CMK (cell line): Measurements from ENCODE around the gene CFAP221.

Experiments used
- DNase-seq: peaks from one replicate; pipeline ENCODE4 v3.0.0-alpha.2; 2010; ENCODE audit warnings: low read depth

Gene CFAP221

DNA sequence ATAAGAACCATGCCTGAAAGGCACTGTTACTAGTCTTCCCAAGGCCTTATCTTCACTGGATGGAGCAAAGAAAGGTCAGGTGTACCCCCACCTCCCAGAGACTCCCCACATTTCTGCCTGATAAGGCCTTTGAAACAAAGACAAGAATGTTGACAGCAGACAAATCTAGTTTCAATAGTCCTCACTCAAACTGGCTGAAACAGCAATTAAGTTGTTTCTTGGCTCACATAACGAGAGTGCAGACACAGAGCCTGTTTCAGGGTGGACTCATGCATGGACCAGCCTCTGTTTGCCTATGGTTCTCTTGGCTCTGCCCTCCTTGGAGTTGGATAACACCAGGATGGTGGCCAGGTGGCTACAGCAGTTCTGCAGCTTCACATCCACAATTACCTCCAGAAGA lies 7.5 kb upstream of the CFAP221 start:
- DNase-seq = no peak

DNA sequence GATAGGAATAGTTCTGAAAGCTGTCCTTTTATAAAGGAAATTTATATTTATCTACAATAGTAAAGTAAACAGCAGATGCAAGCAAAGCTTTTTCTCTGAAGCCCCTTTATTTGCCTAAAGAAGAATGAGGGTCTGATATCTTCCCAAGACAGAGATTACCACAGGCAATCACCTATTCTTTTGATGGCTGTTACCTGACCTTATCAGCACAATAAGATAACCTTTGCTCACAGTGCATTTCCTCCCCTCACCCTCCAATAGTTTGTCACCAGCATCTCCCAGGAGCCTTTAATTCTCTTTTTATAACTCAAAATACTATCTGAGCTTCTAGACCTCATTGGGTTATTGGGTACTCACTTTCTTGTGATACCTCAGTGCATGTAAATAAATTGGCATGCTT lies 6.5 kb upstream of the CFAP221 start:
- no peak for DNase-seq

GRCh38 chr2:119541476-119541875 lies 2.8 kb upstream of the CFAP221 start:
- no peak for DNase-seq

DNA sequence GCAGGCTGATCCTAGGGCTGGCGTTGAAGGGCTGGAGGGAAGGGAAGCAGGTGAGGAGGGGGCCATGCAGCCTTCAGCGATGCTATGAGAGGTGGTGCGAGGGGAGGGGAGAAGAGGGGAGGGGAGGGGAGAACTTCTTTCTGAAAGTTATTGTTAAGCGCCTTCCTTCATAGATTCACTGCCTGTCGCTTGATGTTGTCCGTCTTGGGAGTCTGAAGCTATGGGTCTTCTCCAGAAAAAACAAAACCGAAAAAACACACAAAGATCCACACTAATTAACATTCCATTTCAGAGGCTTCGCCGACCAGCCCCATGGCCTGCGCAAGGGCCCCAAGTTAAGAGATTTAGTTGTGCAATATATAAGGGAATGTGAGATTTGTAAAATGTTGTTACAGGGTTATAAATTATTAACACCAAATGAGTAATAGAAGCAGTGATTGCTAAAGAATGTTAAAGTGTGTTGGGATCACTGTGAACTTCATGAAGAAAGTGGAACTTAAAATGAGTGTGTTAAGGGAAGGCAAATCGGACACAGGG lies 758 bp downstream of the CFAP221 start:
- DNase-seq = no peak

GRCh38 chr2:119545754-119546446 lies 1.7 kb downstream of the CFAP221 start:
- DNase-seq = no peak

DNA sequence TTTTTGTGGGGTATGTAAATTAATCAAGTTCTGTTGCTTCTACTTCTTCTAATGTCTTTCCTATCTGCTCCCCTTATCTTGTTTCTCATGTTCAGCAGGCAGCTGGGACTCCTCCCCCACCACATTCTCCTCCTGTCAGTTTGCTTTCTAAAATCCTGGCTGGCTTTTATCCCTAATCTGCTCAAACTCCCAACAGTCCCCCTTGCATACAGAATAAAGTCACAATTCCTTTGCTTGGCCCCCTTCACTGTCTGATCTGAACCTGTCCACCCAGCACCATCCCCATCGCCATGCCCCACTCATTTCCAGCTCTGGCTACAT lies 2.2 kb downstream of the CFAP221 start:
- DNase-seq = no peak

DNA sequence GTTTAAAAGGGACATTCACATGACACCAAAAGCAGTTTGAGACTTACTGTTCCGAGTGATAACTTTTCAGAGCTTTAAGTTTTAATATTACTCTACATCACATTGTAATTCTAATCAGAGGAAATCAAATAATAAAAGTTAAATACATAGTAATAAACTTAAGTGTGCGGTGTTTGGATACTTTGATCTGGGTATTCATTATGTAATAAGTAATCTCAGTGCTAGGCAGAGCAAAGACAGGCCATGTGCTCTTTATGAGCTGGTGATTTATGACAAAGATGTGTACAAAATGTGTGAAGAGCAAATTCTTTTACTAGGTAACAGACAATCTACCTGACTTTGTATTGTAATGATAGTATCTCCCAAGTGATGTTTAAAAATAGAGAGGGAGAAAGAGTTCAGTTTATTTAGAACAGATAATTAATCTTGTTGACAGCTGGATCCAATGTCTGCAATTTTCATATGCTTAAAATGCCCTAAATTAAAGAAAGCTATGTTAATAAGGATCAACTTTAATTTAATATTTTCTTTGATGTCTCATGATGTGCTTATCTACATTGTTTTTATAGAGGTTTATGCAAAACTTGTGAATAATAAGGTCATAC lies 4.4 kb downstream of the CFAP221 start:
- no peak for DNase-seq

GRCh38 chr2:119549241-119549640 lies 5.0 kb downstream of the CFAP221 start:
- no peak for DNase-seq

DNA sequence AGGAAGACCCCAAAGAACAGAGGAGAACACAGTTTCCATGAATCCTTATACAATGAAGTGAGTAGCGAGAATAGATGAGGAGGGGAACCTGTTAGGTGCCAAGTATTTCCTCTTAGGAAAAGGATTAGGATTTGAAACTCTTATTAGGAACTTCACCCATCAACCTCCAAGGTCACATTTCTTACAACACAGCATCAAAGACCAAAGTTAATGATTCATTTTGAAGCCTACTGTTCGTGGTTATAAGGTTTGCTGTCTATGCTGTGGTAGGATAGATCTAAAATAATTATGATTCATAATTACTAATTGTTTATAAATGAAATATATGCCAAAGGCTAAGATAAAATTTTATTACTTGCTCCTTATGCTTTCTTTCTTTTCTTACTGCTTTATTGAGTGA lies 6.1 kb downstream of the CFAP221 start:
- no peak for DNase-seq

- DNase-seq = no peak
Measured at GRCh38 chr2:119550856-119551255, 6.6 kb downstream of the CFAP221 start.

DNA sequence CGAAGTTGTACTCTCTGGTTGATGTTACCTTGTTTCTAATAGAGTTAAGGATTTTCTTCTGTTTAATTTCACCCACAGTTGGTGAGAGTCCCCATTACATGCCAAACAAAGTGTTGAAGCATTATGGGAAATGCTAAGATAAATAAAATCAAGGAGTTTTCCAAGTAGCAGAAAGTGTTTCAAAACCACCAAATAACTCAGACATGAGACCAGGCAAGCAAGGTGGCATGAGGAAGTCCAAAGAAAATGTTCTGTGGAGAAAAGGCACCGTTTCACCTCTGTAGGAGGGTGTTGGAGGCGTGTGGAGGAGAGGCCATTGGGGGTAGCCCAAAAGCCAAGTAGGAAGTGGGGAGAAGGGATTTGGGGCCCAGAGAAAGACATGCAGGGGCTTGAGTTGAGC lies 8.7 kb downstream of the CFAP221 start:
- DNase-seq = no peak

DNA sequence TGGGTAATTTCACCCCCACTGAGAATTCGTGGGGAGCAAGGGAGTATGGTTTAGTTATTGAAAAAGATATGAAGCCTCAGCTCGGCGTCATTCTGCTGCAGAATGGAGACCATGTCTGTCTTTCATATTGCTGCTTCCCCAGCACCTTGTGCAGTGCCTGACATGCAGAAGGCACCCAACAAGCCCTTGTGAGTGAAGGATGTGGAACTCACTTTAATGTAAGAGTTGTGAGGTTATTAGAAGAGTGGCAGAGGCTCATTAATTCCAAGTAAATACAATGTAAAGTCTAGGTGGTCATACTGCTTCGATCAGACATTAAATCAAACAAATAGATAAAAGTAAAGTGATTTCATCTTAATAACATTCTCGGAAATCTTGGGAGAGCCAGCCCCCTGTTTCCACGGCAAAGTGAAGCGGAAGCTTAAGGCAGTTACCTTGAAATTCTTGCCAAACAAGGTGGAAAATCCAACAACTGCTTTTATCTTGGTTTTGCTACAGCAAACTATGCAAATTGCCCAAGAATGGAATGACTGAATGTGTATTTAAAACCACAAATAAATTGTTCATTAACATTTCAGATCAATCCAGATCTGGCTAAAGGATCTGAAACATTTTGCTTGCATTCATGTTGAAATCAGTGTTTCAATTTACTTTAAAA lies 9.6 kb downstream of the CFAP221 start:
- no peak for DNase-seq

GRCh38 chr2:119565481-119565880 lies 21.2 kb downstream of the CFAP221 start:
- DNase-seq = no peak

DNA sequence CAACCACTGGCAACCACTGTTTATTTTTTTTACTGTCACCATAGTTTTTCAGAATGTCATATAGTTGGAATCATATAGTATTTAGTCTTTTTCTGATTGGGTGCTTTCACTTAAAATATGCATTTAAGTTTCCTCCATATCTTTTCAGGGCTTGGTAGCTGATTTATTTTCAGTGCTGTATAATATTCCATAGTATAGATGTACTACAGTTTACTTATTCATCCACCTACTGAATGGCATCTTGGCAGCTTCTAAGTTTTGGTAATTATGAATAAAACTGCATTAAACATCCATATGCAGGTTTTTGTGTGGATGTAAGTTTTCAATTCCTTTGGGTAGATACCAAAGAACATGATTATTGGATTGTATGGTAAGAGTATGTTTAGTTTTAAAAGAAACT lies 23.0 kb downstream of the CFAP221 start:
- no peak for DNase-seq

DNA sequence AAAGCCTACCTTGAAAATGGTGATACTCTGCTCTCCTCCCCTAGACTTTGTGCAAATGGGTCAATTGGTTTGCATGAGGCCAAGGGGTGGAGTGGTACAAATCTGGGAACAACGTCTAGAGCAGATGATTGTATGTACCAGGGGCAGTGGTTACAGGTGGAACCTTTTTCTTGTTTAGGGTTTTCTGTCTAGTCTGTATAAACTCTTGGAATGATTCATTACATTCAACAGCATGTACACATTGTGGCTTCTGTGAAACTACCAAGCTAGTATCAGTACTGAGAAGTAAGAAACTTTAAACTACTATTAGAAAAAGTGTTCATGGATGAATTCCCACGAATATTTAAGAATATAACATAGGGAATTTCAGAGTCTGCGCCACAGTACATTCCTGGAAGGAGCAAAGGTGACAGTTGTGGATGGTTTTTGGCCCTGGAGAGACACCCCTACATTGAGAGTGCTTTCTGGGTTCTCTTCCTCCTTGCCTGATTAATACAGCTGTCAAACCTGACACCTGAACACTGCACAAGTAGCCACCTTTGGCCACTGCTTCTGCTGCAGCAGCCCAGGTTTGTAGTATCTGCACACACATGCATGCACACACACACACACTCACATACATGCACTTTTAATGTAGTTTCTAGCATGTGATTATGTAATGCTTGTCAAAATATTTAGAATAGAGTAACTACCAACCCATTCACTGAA lies 30.0 kb downstream of the CFAP221 start:
- no peak for DNase-seq

GRCh38 chr2:119574864-119575263 lies 30.6 kb downstream of the CFAP221 start:
- DNase-seq = no peak

DNA sequence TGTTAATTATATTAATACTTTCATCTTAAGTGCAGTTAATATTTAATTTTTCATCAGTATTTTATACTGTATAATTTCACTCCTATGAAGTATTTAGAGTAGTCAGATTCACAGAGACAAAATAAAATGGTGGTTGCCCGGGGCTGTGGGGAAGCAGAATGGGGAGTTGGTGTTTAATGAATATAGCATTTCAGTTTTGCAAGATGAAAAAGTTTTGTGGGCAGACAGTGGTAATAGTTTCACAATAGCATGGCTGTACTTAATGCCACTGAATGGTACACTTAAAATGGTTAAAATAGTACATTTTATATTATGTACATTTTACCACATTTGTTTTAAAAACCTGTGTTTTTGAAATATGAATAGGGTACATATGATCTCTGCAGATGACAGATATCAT lies 31.2 kb downstream of the CFAP221 start:
- no peak for DNase-seq

- DNase-seq = no peak
Measured at GRCh38 chr2:119579424-119580295, 35.4 kb downstream of the CFAP221 start.

DNA sequence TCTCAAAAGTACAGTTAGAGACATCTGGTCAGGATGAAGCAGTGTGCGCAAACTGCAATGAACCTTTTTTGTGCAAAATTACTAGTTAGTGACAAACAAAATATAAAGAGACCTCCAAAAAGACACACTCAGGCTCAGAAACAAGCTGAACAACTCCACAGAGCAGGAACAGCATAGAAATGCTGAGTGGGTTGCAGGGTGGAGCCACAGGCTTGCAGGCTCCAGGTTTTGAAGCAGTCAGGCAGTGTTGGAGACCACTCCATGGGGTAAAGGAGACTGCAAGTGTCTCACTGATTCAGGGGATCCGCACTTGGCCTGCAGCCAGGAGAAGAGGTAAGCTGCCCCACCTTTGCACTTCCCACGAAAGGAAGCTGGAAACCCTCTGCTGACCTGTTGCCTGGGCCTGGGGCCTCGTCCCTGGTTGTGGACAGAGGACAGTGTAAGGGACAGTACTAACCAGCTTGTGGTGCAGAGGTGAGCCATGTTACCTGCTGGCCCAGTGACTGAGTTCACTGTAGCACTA lies 36.4 kb downstream of the CFAP221 start:
- DNase-seq = no peak

GRCh38 chr2:119583291-119583690 lies 39.0 kb downstream of the CFAP221 start:
- no peak for DNase-seq

GRCh38 chr2:119584469-119584868 lies 40.2 kb downstream of the CFAP221 start:
- no peak for DNase-seq

DNA sequence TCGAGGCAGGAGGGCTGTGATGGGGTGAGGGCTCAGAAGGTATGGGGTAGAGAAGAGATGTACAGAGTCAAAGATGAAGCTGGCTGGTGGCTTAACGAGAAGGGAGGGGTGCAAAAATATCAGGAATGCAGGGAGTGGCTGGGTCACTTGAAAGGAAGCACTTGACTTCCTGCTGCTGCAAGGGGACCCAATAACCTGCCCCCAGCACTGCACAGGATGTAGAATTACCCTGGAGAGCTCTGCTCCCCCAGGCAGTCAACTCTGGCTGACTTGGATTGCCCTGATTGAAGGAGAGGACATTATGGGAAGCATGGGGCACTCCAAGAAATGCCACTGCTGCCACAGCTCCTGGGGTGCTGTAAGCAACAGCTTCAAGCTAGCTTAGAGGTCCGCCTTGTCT lies 41.8 kb downstream of the CFAP221 start:
- DNase-seq = no peak
